Type B pancreatic cell (in vitro differentiated cells): ENCODE data around the gene AJM1. TPM values are rescaled to one million over a fixed set of nuclear protein-coding genes. Genes with fewer than 3 reads are reported as not detected.

Experiments
- DNase-seq: peaks from one replicate; pipeline ENCODE4 v3.0.0; 2021; ENCODE audit warnings: mixed read lengths; ENCODE audit not compliant: unreplicated experiment; ENCODE audit errors: extremely low spot score
- H3K27ac Mint-ChIP-seq: 2 replicates; pipeline ENCODE4 v1.8.0; 2021; ENCODE audit warnings: mild to moderate bottlenecking, mixed read lengths
- H3K27me3 Mint-ChIP-seq: 2 replicates; pipeline ENCODE4 v1.8.0; 2021; ENCODE audit warnings: mixed read lengths
- H3K36me3 Mint-ChIP-seq: 2 replicates; pipeline ENCODE4 v1.8.0; 2021; ENCODE audit warnings: mixed read lengths
- H3K4me1 Mint-ChIP-seq: one replicate; pipeline ENCODE4 v1.8.0; 2021; ENCODE audit warnings: mixed read lengths; ENCODE audit not compliant: unreplicated experiment
- H3K4me3 Mint-ChIP-seq: 2 replicates; pipeline ENCODE4 v1.8.0; 2021; ENCODE audit warnings: mild to moderate bottlenecking, mixed read lengths
- H3K9me3 Mint-ChIP-seq: 2 replicates; pipeline ENCODE4 v1.8.0; 2021; ENCODE audit warnings: mixed read lengths
- CTCF ChIP-seq: fragments of 200-600 bp; sonication (generic); conservative IDR thresholded peaks from 2 replicates; pipeline ENCODE4 v1.5.0; 2021; ENCODE audit warnings: antibody characterized with exemption, mild to moderate bottlenecking
- total RNA-seq: library from RNA; stranded (reverse); gene quantifications from 2 replicates; pipeline ENCODE4 v1.2.1, GENCODE V29; 2021; ENCODE audit warnings: low replicate concordance

The AJM1 gene
- total RNA-seq, 1 donor from 2014 or later: 3.6 TPM

GRCh38 chr9:136849960-136850865, 7.9 kb downstream of the AJM1 start:
- peak overlapping the region; percentile 94 for H3K4me3 Mint-ChIP-seq

GRCh38 chr9:136850866-136851775, 8.8 kb downstream of the AJM1 start:
- Mint-ChIP-seq H3K4me1 (no peaks in the 10 kb centered on the region), H3K36me3 (no peaks in the 10 kb centered on the region), H3K27ac (no peak overlapping the region), H3K4me3 (peak overlapping the region; percentile 94), H3K27me3 (peaks cover 13% of the 10 kb centered on the region), H3K9me3 (no peaks in the 10 kb centered on the region)
- DNase-seq: no peak
- no peak for TF ChIP-seq CTCF

More at GRCh38 chr9:136849960-136850865, 7.9 kb downstream of the AJM1 start:
- H3K4me1 Mint-ChIP-seq: no peaks in the 10 kb centered on the region
- no peak for DNase-seq
- H3K27ac Mint-ChIP-seq: peak overlapping the region; percentile 56
- H3K27me3 Mint-ChIP-seq: peaks cover 13% of the 10 kb centered on the region
- no peak for TF ChIP-seq CTCF
- H3K36me3 Mint-ChIP-seq: no peaks in the 10 kb centered on the region
- H3K9me3 Mint-ChIP-seq: no peaks in the 10 kb centered on the region

GRCh38 chr9:136851941-136852663, 9.8 kb downstream of the AJM1 start, which contains the start of gene MAMDC4:
MAMDC4 (plus strand) TSS chr9:136852346; CDS start chr9:136852417, 71 bp downstream.
- Mint-ChIP-seq H3K9me3 (no peaks in the 10 kb centered on the region), H3K4me1 (no peaks in the 10 kb centered on the region), H3K27me3 (peaks cover 8% of the 10 kb centered on the region), H3K27ac (no peak within 1 kb of the TSS), H3K36me3 (no peaks in the 10 kb centered on the region), H3K4me3 (peak within 1 kb of the TSS; percentile 55)
- DNase-seq: no peak
- no peak for TF ChIP-seq CTCF

GRCh38 chr9:136852664-136853595, 10.7 kb downstream of the AJM1 start:
- peaks cover 3% of the 10 kb centered on the region for H3K27me3 Mint-ChIP-seq
- H3K9me3 Mint-ChIP-seq: no peaks in the 10 kb centered on the region
- no peak for DNase-seq
- H3K27ac Mint-ChIP-seq: no peak overlapping the region
- H3K4me3 Mint-ChIP-seq: no peak overlapping the region
- no peak for TF ChIP-seq CTCF
- H3K36me3 Mint-ChIP-seq: no peaks in the 10 kb centered on the region
- no peaks in the 10 kb centered on the region for H3K4me1 Mint-ChIP-seq
